H1 (cell line): Measurements from ENCODE around the gene GRM5. TPM values are rescaled to one million over a fixed set of nuclear protein-coding genes. Genes with fewer than 3 reads are reported as not detected.

Experiments
- CTCF ChIA-PET: fragments of 300-600 bp; sonication (Branson Sonifier 250); formaldehyde crosslinking; loops from one replicate; lab custom pipeline; 2021; ENCODE audit not compliant: partially characterized antibody; lab: Charles Lee
- POLR2A ChIA-PET: fragments of 300-600 bp; sonication (Branson Sonifier 250); formaldehyde crosslinking; loops from one replicate; lab custom pipeline; 2021; ENCODE audit warnings: inconsistent platforms; ENCODE audit not compliant: partially characterized antibody; lab: Charles Lee
- DNase-seq, 2 experiments: peaks; one replicate each; pipeline versions ENCODE4 v3.0.0 to v3.0.0-alpha.2; 2010 to 2022; ENCODE audit warnings: low spot score in 2 of 2, low read depth in 1 of 2, mixed read lengths in 1 of 2
- FAIRE-seq: peaks from 2 replicates; lab custom pipeline; 2011; peaks lifted over from hg19 to GRCh38; lab: Jason Lieb, UNC
- H2AFZ ChIP-seq: 2 replicates; pipeline ENCODE4 v1.8.1; 2012; ENCODE audit warnings: low read length, inconsistent platforms
- H2AK5ac ChIP-seq: 2 replicates; pipeline ENCODE4 v1.6.1; 2013; ENCODE audit warnings: low read depth, low read length
- H2BK120ac ChIP-seq: replicated peaks from 2 replicates; pipeline ENCODE3; 2013; ENCODE audit warnings: low read depth, low read length, inconsistent platforms
- H2BK12ac ChIP-seq: 2 replicates; pipeline ENCODE4 v1.6.1; 2013; ENCODE audit warnings: low read depth, low read length
- H2BK15ac ChIP-seq: 2 replicates; pipeline ENCODE4 v1.6.1; 2013; ENCODE audit warnings: low read length
- H2BK20ac ChIP-seq: 2 replicates; pipeline ENCODE4 v1.6.1; 2013; ENCODE audit warnings: low read length
- H2BK5ac ChIP-seq: 2 replicates; pipeline ENCODE4 v1.6.1; 2013; ENCODE audit warnings: low read depth, low read length
- H3K14ac ChIP-seq: 2 replicates; pipeline ENCODE4 v1.6.1; 2013; ENCODE audit warnings: inconsistent platforms; ENCODE audit not compliant: insufficient read length
- H3K18ac ChIP-seq: 2 replicates; pipeline ENCODE4 v1.6.1; 2013; ENCODE audit warnings: low read length; ENCODE audit errors: extremely low read depth
- H3K23ac ChIP-seq: 2 replicates; pipeline ENCODE4 v1.6.1; 2013; ENCODE audit warnings: inconsistent platforms; ENCODE audit not compliant: insufficient read length
- H3K23me2 ChIP-seq: 2 replicates; pipeline ENCODE4 v1.6.1; 2013; ENCODE audit warnings: low read depth, low read length
- H3K27ac ChIP-seq: 2 replicates; pipeline ENCODE4 v1.6.1; 2011; ENCODE audit warnings: low read depth, low read length, inconsistent platforms
- H3K27me3 ChIP-seq, 4 experiments: replicated peaks in 1 of 4; 1 replicate in 1 of 4; 2 replicates in 3 of 4; pipeline versions ENCODE4 v1.6.1 to v1.8.1; 2011 to 2013; ENCODE audit warnings: low read length in 3 of 4, mild to moderate bottlenecking in 3 of 4, inconsistent platforms in 2 of 4, mixed read lengths in 2 of 4, moderate library complexity in 1 of 4; ENCODE audit not compliant: control insufficient read depth in 3 of 4, insufficient read depth in 3 of 4; ENCODE audit errors: extremely low read depth in 1 of 4
- H3K36me3 ChIP-seq, 4 experiments: 2 replicates each; pipeline versions ENCODE4 v1.6.1 to v1.8.1; 2011 to 2013; ENCODE audit warnings: mild to moderate bottlenecking in 4 of 4, low read length in 3 of 4, moderate library complexity in 2 of 4, control low read depth in 1 of 4, inconsistent platforms in 1 of 4; ENCODE audit not compliant: insufficient read depth in 4 of 4, control insufficient read depth in 2 of 4
- H3K4ac ChIP-seq: replicated peaks from 2 replicates; pipeline ENCODE3; 2013; ENCODE audit warnings: low read length, low read depth, mixed read lengths, inconsistent platforms; ENCODE audit not compliant: insufficient read length
- H3K4me1 ChIP-seq, 4 experiments: replicated peaks in 1 of 4; 1 replicate in 1 of 4; 2 replicates in 3 of 4; pipeline versions ENCODE4 v1.6.1 to v1.8.1; 2011 to 2013; ENCODE audit warnings: low read length in 3 of 4, inconsistent platforms in 2 of 4, mixed read lengths in 1 of 4; ENCODE audit not compliant: insufficient read depth in 4 of 4, control insufficient read depth in 3 of 4
- H3K4me2 ChIP-seq, 2 experiments: 2 replicates each; pipeline versions ENCODE4 v1.6.1 to v1.8.1; 2011 to 2013; ENCODE audit warnings: low read depth in 2 of 2, low read length in 2 of 2, control low read depth in 1 of 2, inconsistent platforms in 1 of 2, mild to moderate bottlenecking in 1 of 2; ENCODE audit not compliant: insufficient read depth in 1 of 2
- H3K4me3 ChIP-seq, 4 experiments: fragments of 200-600, 300-600 bp in 1 of 4; sonication (generic), shearing (Covaris generic), sonication (Bioruptor Twin) in 1 of 4; 2 replicates each; pipeline versions ENCODE4 v1.5.1 to v1.8.1; 2011 to 2016; ENCODE audit warnings: low read length in 4 of 4, low read depth in 3 of 4, control low read depth in 2 of 4, inconsistent platforms in 2 of 4, mild to moderate bottlenecking in 2 of 4, mixed read lengths in 1 of 4, moderate library complexity in 1 of 4; ENCODE audit not compliant: insufficient read depth in 2 of 4; ENCODE audit errors: extremely low read depth in 1 of 4
- H3K56ac ChIP-seq: replicated peaks from 2 replicates; pipeline ENCODE3; 2013; ENCODE audit warnings: low read depth, mild to moderate bottlenecking, mixed read lengths, low read length, inconsistent platforms; ENCODE audit not compliant: insufficient read length
- H3K79me1 ChIP-seq: 2 replicates; pipeline ENCODE4 v1.6.1; 2013; ENCODE audit warnings: low read depth, low read length, control low read depth
- H3K79me2 ChIP-seq, 2 experiments: 2 replicates each; pipeline versions ENCODE4 v1.6.1 to v1.8.1; 2012 to 2013; ENCODE audit warnings: low read length in 2 of 2, mild to moderate bottlenecking in 2 of 2, inconsistent platforms in 1 of 2; ENCODE audit not compliant: insufficient read depth in 2 of 2, control insufficient read depth in 1 of 2
- H3K9ac ChIP-seq, 4 experiments: replicated peaks in 1 of 4; 1 replicate in 1 of 4; 2 replicates in 3 of 4; pipeline versions ENCODE4 v1.6.1 to v1.8.1; 2011 to 2013; ENCODE audit warnings: low read depth in 3 of 4, low read length in 3 of 4, control low read depth in 2 of 4, mild to moderate bottlenecking in 2 of 4, moderate library complexity in 2 of 4, inconsistent platforms in 1 of 4; ENCODE audit errors: extremely low read depth in 1 of 4
- H3K9me3 ChIP-seq, 2 experiments: 2 replicates each; pipeline versions ENCODE4 v1.6.1 to v1.8.1; 2012 to 2013; ENCODE audit warnings: mild to moderate bottlenecking in 2 of 2, moderate library complexity in 2 of 2, control low read depth in 1 of 2, inconsistent platforms in 1 of 2, low read depth in 1 of 2, low read length in 1 of 2, mixed read lengths in 1 of 2; ENCODE audit not compliant: insufficient read depth in 2 of 2
- H4K20me1 ChIP-seq, 2 experiments: replicated peaks in 1 of 2; 2 replicates each; pipeline versions ENCODE3 to v1.8.1; 2011 to 2013; ENCODE audit warnings: inconsistent platforms in 2 of 2, low read length in 2 of 2, mild to moderate bottlenecking in 1 of 2; ENCODE audit not compliant: insufficient read depth in 2 of 2, control insufficient read depth in 1 of 2
- H4K5ac ChIP-seq: 2 replicates; pipeline ENCODE4 v1.6.1; 2013; ENCODE audit warnings: low read length, low read depth, mixed read lengths, inconsistent platforms; ENCODE audit not compliant: insufficient read length
- H4K8ac ChIP-seq: 2 replicates; pipeline ENCODE4 v1.8.0; 2013; ENCODE audit warnings: mild to moderate bottlenecking, moderate library complexity, low read length, inconsistent platforms; ENCODE audit not compliant: insufficient read depth; ENCODE audit errors: extremely low read depth
- H4K91ac ChIP-seq: replicated peaks from 2 replicates; pipeline ENCODE3; 2013; ENCODE audit warnings: low read length, mixed read lengths, inconsistent platforms; ENCODE audit not compliant: insufficient read length
- ASH2L ChIP-seq: fragments of 200-600, 300-600 bp; sonication (generic); IDR thresholded peaks from one replicate; pipeline ENCODE4 v1.7.1; 2017; ENCODE audit warnings: low read length
- EZH2 ChIP-seq: fragments of 200-600 bp; sonication (generic); IDR thresholded peaks from 2 replicates; pipeline ENCODE4 v1.7.1; 2012; ENCODE audit warnings: low read depth, mild to moderate bottlenecking, moderate library complexity, low read length, inconsistent platforms; ENCODE audit not compliant: severe bottlenecking
- RNF2 ChIP-seq: fragments of 200-900, 300-1000 bp; sonication (generic); IDR thresholded peaks from 2 replicates; pipeline ENCODE4 v1.7.1; 2016; ENCODE audit warnings: borderline replicate concordance, low read depth, mild to moderate bottlenecking, antibody characterized with exemption, low read length; ENCODE audit not compliant: poor library complexity, severe bottlenecking; ENCODE audit errors: missing control alignments
- WGBS, 2 experiments: shearing (Covaris generic) in 1 of 2; methylation state at CpG; one replicate each; pipeline versions ENCODE4 v1.1.6 to v1.1.7; 2013 to 2015; ENCODE audit warnings: low lambda C conversion rate in 2 of 2, mixed read lengths in 2 of 2, inconsistent platforms in 1 of 2, low coverage in 1 of 2, missing lambda C conversion rate in 1 of 2; ENCODE audit not compliant: insufficient replicate concordance in 2 of 2, insufficient coverage in 1 of 2, insufficient read length in 1 of 2; ENCODE audit errors: extremely low coverage in 1 of 2, missing lambda C conversion rate in 1 of 2; 5-methylcytosine and 5-hydroxymethylcytosine counted together
- polyA plus RNA-seq, 7 experiments: library from polyadenylated mRNA; depleted of rRNA in 3 of 7; stranded (reverse) in 5 of 7; unstranded in 2 of 7; fragments of >200 nt in 5 of 7; fragments of 200-250 nt in 2 of 7; gene quantifications; 1 replicate in 5 of 7; 2 replicates in 1 of 7; 4 replicates in 1 of 7; pipeline versions ENCODE4 v1.2.1 to v1.2.3, GENCODE V29; 2011 to 2013; ENCODE audit warnings: missing spikeins in 2 of 7, mixed read lengths in 2 of 7
- total RNA-seq: library from RNA; stranded (reverse); fragmentation: NEBNext Ultra II Directional; extraction: Animal tissue kit (Norgen Biotek cat#: 25700); gene quantifications from 2 replicates; pipeline ENCODE4 v1.2.1, GENCODE V29; 2021
- TF ChIP-seq, protein P1 (sequence below): IDR thresholded peaks from 2 replicates; pipeline ENCODE4 v1.6.1; 2012; ENCODE audit warnings: inconsistent platforms
- TF ChIP-seq, protein P2 (sequence below): IDR thresholded peaks from 2 replicates; pipeline ENCODE4 v1.6.1; 2012; ENCODE audit warnings: low read length, inconsistent platforms

The GRM5 gene
- total and polyA plus RNA-seq, 2 of the 8 experiments (the other 6 are each of a cell fraction or from before 2014, with no cell fraction given) = 0.15 to 0.43 TPM

DNA sequence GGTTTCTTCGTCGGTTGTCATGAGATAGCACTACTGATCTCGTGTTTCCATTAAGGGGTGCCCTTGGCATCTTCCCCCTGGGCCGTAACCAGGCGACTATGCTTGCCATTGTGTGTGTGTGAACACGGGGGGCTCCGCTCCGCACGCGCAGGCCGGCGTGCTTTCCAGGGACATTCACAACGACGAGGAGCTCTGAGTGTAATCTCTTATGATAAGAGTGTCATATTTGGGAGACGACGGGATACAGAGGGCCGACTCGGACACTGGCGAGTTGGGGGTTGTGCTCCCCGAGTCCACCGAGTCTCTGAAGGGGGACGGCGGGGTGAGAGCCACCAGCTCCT is 557.4 kb downstream of the GRM5 start:
- peaks cover 0 to 6% (median 2%) of the 10 kb centered on the region in 4 experiments; a peak in 5 of 7 replicates for H3K4me1 ChIP-seq
- no peak overlapping the region for H2BK20ac ChIP-seq
- no peak overlapping the region for H3K56ac ChIP-seq
- ChIA-PET CTCF (interaction anchor here (0.8 to 2.0 kb wide), 3 partner anchors 19 to 37 kb away, joined by 3 to 6 read pairs (median 3); no protein-coding TSS in a partner anchor), POLR2A (interaction anchor here (0.8 to 1.4 kb wide), 4 partner anchors 20 to 333 kb away, joined by 3 to 7 read pairs (median 3); partner anchors contain the start of gene RAB38)
- H3K36me3 ChIP-seq = no peaks in the 10 kb centered on the region
- peaks cover 9% of the 10 kb centered on the region; the same call in 1 of the 2 replicates for H3K23me2 ChIP-seq
- DNase-seq (peak in 1 of 2 experiments; percentile 55), FAIRE-seq (no peak)
- 4% methylated on average over 23 of the region's 23 CpGs; no CpG with 5 or more reads in 1 of the 2 experiments for WGBS, 2 experiments
- no peaks in the 10 kb centered on the region for H3K79me2 ChIP-seq
- H2BK120ac ChIP-seq = no peak overlapping the region
- H3K27me3 ChIP-seq = peaks cover 0 to 35% (median 18%) of the 10 kb centered on the region in 4 experiments; a peak in 6 of 7 replicates
- peak overlapping the region; percentile 17; the same call in 1 of the 2 replicates for H2AFZ ChIP-seq
- H3K9ac ChIP-seq = peak overlapping the region in 3 of 4 experiments; percentile 16 to 59 (median 52); a peak in 3 of 7 replicates
- no peak overlapping the region for H4K5ac ChIP-seq
- TF ChIP-seq, protein P1, sequence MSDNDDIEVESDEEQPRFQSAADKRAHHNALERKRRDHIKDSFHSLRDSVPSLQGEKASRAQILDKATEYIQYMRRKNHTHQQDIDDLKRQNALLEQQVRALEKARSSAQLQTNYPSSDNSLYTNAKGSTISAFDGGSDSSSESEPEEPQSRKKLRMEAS = peak; percentile 88
- TF ChIP-seq, protein P2, sequence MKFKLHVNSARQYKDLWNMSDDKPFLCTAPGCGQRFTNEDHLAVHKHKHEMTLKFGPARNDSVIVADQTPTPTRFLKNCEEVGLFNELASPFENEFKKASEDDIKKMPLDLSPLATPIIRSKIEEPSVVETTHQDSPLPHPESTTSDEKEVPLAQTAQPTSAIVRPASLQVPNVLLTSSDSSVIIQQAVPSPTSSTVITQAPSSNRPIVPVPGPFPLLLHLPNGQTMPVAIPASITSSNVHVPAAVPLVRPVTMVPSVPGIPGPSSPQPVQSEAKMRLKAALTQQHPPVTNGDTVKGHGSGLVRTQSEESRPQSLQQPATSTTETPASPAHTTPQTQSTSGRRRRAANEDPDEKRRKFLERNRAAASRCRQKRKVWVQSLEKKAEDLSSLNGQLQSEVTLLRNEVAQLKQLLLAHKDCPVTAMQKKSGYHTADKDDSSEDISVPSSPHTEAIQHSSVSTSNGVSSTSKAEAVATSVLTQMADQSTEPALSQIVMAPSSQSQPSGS = no peak
- TF ChIP-seq ASH2L (peak; percentile 59), EZH2 (no peak), RNF2 (peak; percentile 51)
- no peaks in the 10 kb centered on the region for H3K9me3 ChIP-seq
- no peak overlapping the region for H3K14ac ChIP-seq
- H3K18ac ChIP-seq = peak overlapping the region; percentile 66; the same call in 1 of the 2 replicates
- H2BK12ac ChIP-seq = peak overlapping the region; percentile 44; the same call in 1 of the 2 replicates
- H3K4ac ChIP-seq = no peak overlapping the region
- H3K79me1 ChIP-seq = no peaks in the 10 kb centered on the region
- H4K8ac ChIP-seq = peak overlapping the region; percentile 93
- H3K4me3 ChIP-seq = peak overlapping the region; percentile 37 to 67 (median 54)
- H3K23ac ChIP-seq = no peak overlapping the region
- no peak overlapping the region for H3K27ac ChIP-seq
- H4K20me1 ChIP-seq = no peaks in the 10 kb centered on the region
- H3K4me2 ChIP-seq = peak overlapping the region; percentile 80 to 96
- no peak overlapping the region for H2BK5ac ChIP-seq
- H2AK5ac ChIP-seq = no peak overlapping the region
- no peak overlapping the region for H2BK15ac ChIP-seq
- H4K91ac ChIP-seq = peak overlapping the region; percentile 20
